K562 (cell line): ENCODE measurements around the gene RND1. TPM values are rescaled to one million over a fixed set of nuclear protein-coding genes. Genes with fewer than 3 reads are reported as not detected.
A peak's percentile ranks its signal among the peaks of the same experiment; 100 is the strongest.

Experiments
- ADNP ChIP-seq: fragments of 200-800 bp; sonication (Bioruptor generic); IDR thresholded peaks from 2 replicates; pipeline ENCODE4 v1.6.1; 2016; ENCODE audit warnings: missing genetic modification characterization, missing compliant biosample characterization
- ARID1B ChIP-seq: fragments of 450-650 bp; IDR thresholded peaks from 2 replicates; pipeline ENCODE4 v1.6.1; 2016; ENCODE audit warnings: antibody characterized with exemption, mild to moderate bottlenecking, inconsistent platforms
- BCOR ChIP-seq: fragments of 450-650 bp; IDR thresholded peaks from 2 replicates; pipeline ENCODE4 v1.6.1; 2016
- CHD2 ChIP-seq: IDR thresholded peaks from 2 replicates; pipeline ENCODE4 v1.6.1; 2011; ENCODE audit warnings: low read depth, low read length
- DACH1 ChIP-seq: fragments of 450-650 bp; IDR thresholded peaks from 2 replicates; pipeline ENCODE4 v1.6.1; 2018; ENCODE audit not compliant: partially characterized antibody
- E2F3 ChIP-seq: fragments of 250-450 bp; sonication (Bioruptor Pico); IDR thresholded peaks from 2 replicates; pipeline ENCODE4 v1.4.0; 2020; ENCODE audit warnings: mild to moderate bottlenecking
- ELF4 ChIP-seq: fragments of 450-650 bp; formaldehyde crosslinking; IDR thresholded peaks from 2 replicates; pipeline ENCODE4 v1.4.0; 2022; ENCODE audit warnings: missing genetic modification characterization
- GATAD2A ChIP-seq: fragments of 450-650 bp; IDR thresholded peaks from 2 replicates; pipeline ENCODE4 v1.6.1; 2017
- JUND ChIP-seq, 2 experiments: IDR thresholded peaks; 2 replicates in 1 of 2; 3 replicates in 1 of 2; pipeline ENCODE4 v1.6.1; 2011; ENCODE audit warnings: borderline replicate concordance in 2 of 2, low read depth in 2 of 2, low read length in 2 of 2, improper control_type of control experiment in 1 of 2, missing biosample characterization in 1 of 2, missing genetic modification characterization in 1 of 2, missing genetic modification reagents in 1 of 2
- MAFG ChIP-seq: fragments of 450-650 bp; conservative IDR thresholded peaks from 2 replicates; pipeline ENCODE4 v1.6.1; 2016; ENCODE audit warnings: missing genetic modification characterization, missing compliant biosample characterization
- NCOA2 ChIP-seq, 2 experiments: fragments of 450-650 bp; IDR thresholded peaks; 2 replicates each; pipeline ENCODE4 v1.6.1; 2018; ENCODE audit warnings: mild to moderate bottlenecking in 2 of 2, moderate library complexity in 1 of 2; ENCODE audit not compliant: partially characterized antibody in 2 of 2
- TAF7 ChIP-seq: fragments of 450-650 bp; IDR thresholded peaks from 2 replicates; pipeline ENCODE4 v1.6.1; 2016; ENCODE audit warnings: missing genetic modification characterization, missing compliant biosample characterization
- TBP ChIP-seq: optimal IDR thresholded peaks from 2 replicates; pipeline ENCODE3; 2011; ENCODE audit warnings: low read depth, low read length, improper control_type of control experiment
- TCF7L2 ChIP-seq: fragments of 150-350 bp; IDR thresholded peaks from 2 replicates; pipeline ENCODE4 v1.6.1; 2016; ENCODE audit warnings: low read depth, mild to moderate bottlenecking, low read length, moderate library complexity
- TEAD2 ChIP-seq: fragments of 450-650 bp; IDR thresholded peaks from 2 replicates; pipeline ENCODE4 v1.6.1; 2016; ENCODE audit warnings: missing genetic modification characterization, control low read depth, missing compliant biosample characterization
- YY1 ChIP-seq, 3 experiments: IDR thresholded peaks; 2 replicates each; pipeline ENCODE4 v1.6.1; 2011; ENCODE audit warnings: low read length in 2 of 3, mild to moderate bottlenecking in 2 of 3, moderate library complexity in 2 of 3, borderline replicate concordance in 1 of 3, control low read depth in 1 of 3, low read depth in 1 of 3; ENCODE audit not compliant: insufficient read depth in 3 of 3, insufficient replicate concordance in 2 of 3, control insufficient read depth in 1 of 3, insufficient read length in 1 of 3; ENCODE audit errors: extremely low read depth in 1 of 3
- ZFX ChIP-seq: sonication (generic); formaldehyde crosslinking; IDR thresholded peaks from 2 replicates; pipeline ENCODE4 v1.8.0; 2022; ENCODE audit warnings: mild to moderate bottlenecking, missing genetic modification reagents, moderate library complexity
- ZNF79 ChIP-seq: fragments of 250-450 bp; sonication (Bioruptor Pico); IDR thresholded peaks from 2 replicates; pipeline ENCODE4 v1.4.0; 2020; ENCODE audit warnings: low read depth, mild to moderate bottlenecking, moderate library complexity
- polyA plus RNA-seq, 8 experiments: library from polyadenylated mRNA; depleted of rRNA in 4 of 8; stranded (reverse) in 5 of 8; unstranded in 3 of 8; fragments of >200 nt; fragmentation: Nextera tagmentation in 2 of 8; fragmentation: Illumina TruSeq in 1 of 8; extraction: Ambion mirVana in 2 of 8; extraction: Trizol in 1 of 8; gene quantifications; 2 replicates each; pipeline versions ENCODE4 v1.2.1 to v1.2.3, GENCODE V29; 2011 to 2014; ENCODE audit warnings: inconsistent platforms in 1 of 8, missing spikeins in 1 of 8
- total RNA-seq, 7 experiments: library from RNA; depleted of rRNA in 6 of 7; stranded (reverse); fragments of >200 nt in 6 of 7; fragmentation: Illumina TruSeq in 2 of 7; extraction: Trizol in 2 of 7; gene quantifications; 2 replicates each; pipeline versions ENCODE4 v1.2.1 to v1.2.3, GENCODE V29; 2011 to 2021; ENCODE audit warnings: low replicate concordance in 1 of 7
- TF ChIP-seq, protein P1 (sequence below), 2 experiments: IDR thresholded peaks; 2 replicates each; pipeline ENCODE4 v1.6.1; 2012; ENCODE audit warnings: improper control_type of control experiment in 2 of 2, low read depth in 2 of 2, low read length in 2 of 2, borderline replicate concordance in 1 of 2
- TF ChIP-seq, protein P2 (sequence below): sonication (generic); formaldehyde crosslinking; IDR thresholded peaks from 2 replicates; pipeline ENCODE4 v1.8.0; 2022; ENCODE audit warnings: mild to moderate bottlenecking, missing genetic modification reagents
- TF ChIP-seq, protein P3 (sequence below): fragments of 450-650 bp; IDR thresholded peaks from 2 replicates; pipeline ENCODE4 v1.6.1; 2016; ENCODE audit warnings: missing biosample characterization, missing genetic modification characterization

RND1 gene
- total and polyA plus RNA-seq, 9 of the 15 experiments (the other 6 are each of a cell fraction or from before 2014, with no cell fraction given): 0.18 to 0.78 (median 0.58) TPM; not detected in 2

DNA sequence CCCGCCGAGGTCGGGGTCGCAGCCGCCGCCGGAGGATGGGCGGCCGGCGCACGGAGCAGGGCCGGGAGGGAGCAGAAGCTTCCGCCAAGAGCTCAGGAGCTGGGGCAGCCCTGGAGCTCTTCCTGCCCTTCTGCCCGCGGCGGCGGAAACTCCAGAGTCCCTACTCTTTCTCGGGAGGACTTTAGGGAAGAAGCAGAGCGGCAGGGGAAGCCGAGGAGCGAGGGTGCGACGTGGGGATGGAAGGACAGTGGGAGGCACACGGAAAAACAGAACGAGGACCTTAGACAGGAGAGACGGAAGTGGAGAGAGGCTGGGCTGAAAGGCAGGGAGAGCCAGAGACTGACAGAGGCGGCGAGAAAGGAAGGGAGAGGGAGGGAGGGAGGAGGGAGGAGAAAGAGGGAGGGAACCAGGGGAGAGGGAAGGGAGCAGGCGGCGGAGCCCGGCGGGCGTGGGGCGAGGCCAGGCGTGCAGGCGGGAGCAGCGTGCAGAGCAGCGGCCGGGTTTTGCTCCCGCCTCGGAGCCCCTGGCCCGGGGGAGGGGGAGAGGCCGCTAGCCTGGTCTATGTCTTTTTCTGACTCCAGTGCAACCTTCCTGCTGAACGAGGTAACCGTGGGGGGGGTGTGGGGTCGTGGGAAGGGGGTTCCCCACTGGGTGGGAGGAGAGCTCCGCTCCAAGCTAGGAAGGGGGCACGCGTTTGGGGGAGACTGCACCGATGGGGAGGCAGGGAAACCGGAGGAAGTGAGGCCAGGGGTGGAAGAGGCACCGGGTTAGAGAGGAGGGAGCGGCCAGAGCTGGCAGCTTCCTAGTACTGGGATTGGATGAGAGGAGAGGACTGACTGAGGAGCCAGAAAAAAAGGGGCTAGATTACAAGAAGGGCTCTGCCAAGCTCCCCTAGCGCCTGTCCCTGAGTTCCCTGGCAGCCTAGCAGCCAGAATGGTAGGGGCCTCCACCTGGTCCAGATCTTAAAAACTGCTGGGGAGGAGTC lies 50.3 kb downstream of the RND1 start (continued):
- TF ChIP-seq, protein P1, sequence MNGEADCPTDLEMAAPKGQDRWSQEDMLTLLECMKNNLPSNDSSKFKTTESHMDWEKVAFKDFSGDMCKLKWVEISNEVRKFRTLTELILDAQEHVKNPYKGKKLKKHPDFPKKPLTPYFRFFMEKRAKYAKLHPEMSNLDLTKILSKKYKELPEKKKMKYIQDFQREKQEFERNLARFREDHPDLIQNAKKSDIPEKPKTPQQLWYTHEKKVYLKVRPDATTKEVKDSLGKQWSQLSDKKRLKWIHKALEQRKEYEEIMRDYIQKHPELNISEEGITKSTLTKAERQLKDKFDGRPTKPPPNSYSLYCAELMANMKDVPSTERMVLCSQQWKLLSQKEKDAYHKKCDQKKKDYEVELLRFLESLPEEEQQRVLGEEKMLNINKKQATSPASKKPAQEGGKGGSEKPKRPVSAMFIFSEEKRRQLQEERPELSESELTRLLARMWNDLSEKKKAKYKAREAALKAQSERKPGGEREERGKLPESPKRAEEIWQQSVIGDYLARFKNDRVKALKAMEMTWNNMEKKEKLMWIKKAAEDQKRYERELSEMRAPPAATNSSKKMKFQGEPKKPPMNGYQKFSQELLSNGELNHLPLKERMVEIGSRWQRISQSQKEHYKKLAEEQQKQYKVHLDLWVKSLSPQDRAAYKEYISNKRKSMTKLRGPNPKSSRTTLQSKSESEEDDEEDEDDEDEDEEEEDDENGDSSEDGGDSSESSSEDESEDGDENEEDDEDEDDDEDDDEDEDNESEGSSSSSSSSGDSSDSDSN (IDR thresholded peaks at IDR 0.05; ENCODE audit: borderline replicate concordance in 1 of 2, low read depth in 2 of 2, low read length in 2 of 2): peak; percentile 90; a peak in 2 of 4 replicates
- TF ChIP-seq ADNP (tag) (no peak), ARID1B (peak; percentile 23; the same call in 1 of the 2 replicates), ZFX (CRISPR knock-in tag) (no peak; the same call in 1 of the 2 replicates), E2F3 (CRISPR knock-in tag) (no peak), DACH1 (no peak), TBP (peak; percentile 74), GATAD2A (no peak), NCOA2 (IDR thresholded peaks at IDR 0.05; ENCODE audit: partially characterized antibody in 2 of 2) (no peak), CHD2 (no peak), ZNF79 (CRISPR knock-in tag) (no peak), JUND (IDR thresholded peaks at IDR 0.05; ENCODE audit: borderline replicate concordance, low read depth, low read length) (no peak), JUND (tag; IDR thresholded peaks at IDR 0.05; ENCODE audit: borderline replicate concordance, low read depth, low read length) (no peak), TCF7L2 (no peak), BCOR (peak; percentile 74; the same call in 1 of the 2 replicates), TAF7 (peak; percentile 49; the same call in 1 of the 2 replicates), YY1 (IDR thresholded peaks at IDR 0.05; ENCODE audit: borderline replicate concordance in 1 of 3, control insufficient read depth in 1 of 3, extremely low read depth in 1 of 3, insufficient read depth in 3 of 3, insufficient read length in 1 of 3, insufficient replicate concordance in 2 of 3, low read depth in 1 of 3, low read length in 2 of 3) (peak in 1 of 3 experiments; percentile 35), MAFG (tag) (no peak), ELF4 (peak; percentile 98), TEAD2 (tag) (no peak)
- TF ChIP-seq, protein P2, sequence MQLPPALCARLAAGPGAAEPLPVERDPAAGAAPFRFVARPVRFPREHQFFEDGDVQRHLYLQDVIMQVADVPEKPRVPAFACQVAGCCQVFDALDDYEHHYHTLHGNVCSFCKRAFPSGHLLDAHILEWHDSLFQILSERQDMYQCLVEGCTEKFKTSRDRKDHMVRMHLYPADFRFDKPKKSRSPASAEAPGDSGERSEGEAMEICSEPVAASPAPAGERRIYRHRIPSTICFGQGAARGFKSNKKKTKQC (CRISPR knock-in tag): no peak
- TF ChIP-seq, protein P3, sequence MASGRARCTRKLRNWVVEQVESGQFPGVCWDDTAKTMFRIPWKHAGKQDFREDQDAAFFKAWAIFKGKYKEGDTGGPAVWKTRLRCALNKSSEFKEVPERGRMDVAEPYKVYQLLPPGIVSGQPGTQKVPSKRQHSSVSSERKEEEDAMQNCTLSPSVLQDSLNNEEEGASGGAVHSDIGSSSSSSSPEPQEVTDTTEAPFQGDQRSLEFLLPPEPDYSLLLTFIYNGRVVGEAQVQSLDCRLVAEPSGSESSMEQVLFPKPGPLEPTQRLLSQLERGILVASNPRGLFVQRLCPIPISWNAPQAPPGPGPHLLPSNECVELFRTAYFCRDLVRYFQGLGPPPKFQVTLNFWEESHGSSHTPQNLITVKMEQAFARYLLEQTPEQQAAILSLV: no peak
